ENCODE results near the gene PNMA3. TPM values are rescaled to one million over a fixed set of nuclear protein-coding genes. Genes with fewer than 3 reads are reported as not detected.
"Not testable (repeated sequence)": the region's sequence is repeated elsewhere in the genome, so short reads cannot be mapped to it uniquely, and the experiment has no call there.

Gene PNMA3
- 11.5 TPM for total RNA-seq

GRCh38 chrX:153055871-153056749, at the start of gene PNMA3:
PNMA3 (plus strand) TSS chrX:153056470; CDS start chrX:153057056, 586 bp downstream.
- no peak for DNase-seq

GRCh38 chrX:153017174-153017573, 39.1 kb upstream of the PNMA3 start:
- DNase-seq, result not testable (repeated sequence)

GRCh38 chrX:153019166-153019565, 37.1 kb upstream of the PNMA3 start:
- no peak for DNase-seq

- not testable (repeated sequence) for DNase-seq
Observed at GRCh38 chrX:153026501-153026900, 29.8 kb upstream of the PNMA3 start.

GRCh38 chrX:153028487-153028886, 27.8 kb upstream of the PNMA3 start:
- not testable (repeated sequence) for DNase-seq

- DNase-seq, result no peak
Observed at GRCh38 chrX:153029162-153029561, 27.1 kb upstream of the PNMA3 start.

GRCh38 chrX:153029875-153030274, 26.4 kb upstream of the PNMA3 start:
- DNase-seq, result no peak

- DNase-seq, result no peak
Observed at GRCh38 chrX:153030801-153031200, 25.5 kb upstream of the PNMA3 start.

- DNase-seq, result peak; percentile 18
Observed at GRCh38 chrX:153032397-153033118, 23.7 kb upstream of the PNMA3 start.

GRCh38 chrX:153049093-153049492, 7.2 kb upstream of the PNMA3 start:
- DNase-seq, result no peak

- DNase-seq, result no peak
Observed at GRCh38 chrX:153052534-153052933, 3.7 kb upstream of the PNMA3 start.

GRCh38 chrX:153057281-153057680, 1.0 kb downstream of the PNMA3 start:
- DNase-seq, result no peak

- no peak for DNase-seq
Observed at GRCh38 chrX:153059191-153060094, 3.2 kb downstream of the PNMA3 start.

- DNase-seq, result no peak
Observed at GRCh38 chrX:153060095-153060445, 3.8 kb downstream of the PNMA3 start.

- DNase-seq, result no peak
Observed at GRCh38 chrX:153061732-153062131, 5.5 kb downstream of the PNMA3 start.

- no peak for DNase-seq
Observed at GRCh38 chrX:153063315-153063714, 7.0 kb downstream of the PNMA3 start.

- DNase-seq, result no peak
Observed at GRCh38 chrX:153064061-153064460, 7.8 kb downstream of the PNMA3 start.

- no peak for DNase-seq
Observed at GRCh38 chrX:153065389-153065788, 9.1 kb downstream of the PNMA3 start.

- DNase-seq, result not testable (repeated sequence)
Observed at GRCh38 chrX:153066402-153066801, 10.1 kb downstream of the PNMA3 start.

GRCh38 chrX:153071909-153072583, 15.8 kb downstream of the PNMA3 start, which contains the start of gene PNMA6A:
PNMA6A (plus strand) TSS chrX:153072454; CDS start chrX:153073063, 609 bp downstream.
- DNase-seq, result not testable (repeated sequence)

- DNase-seq, result not testable (repeated sequence)
Observed at GRCh38 chrX:153073331-153073730, 17.1 kb downstream of the PNMA3 start.
